Islet of Langerhans (tissue), 1 donor: Measurements from ENCODE around the gene DGCR2.
"Not testable (repeated sequence)": the region's sequence is repeated elsewhere in the genome, so short reads cannot be mapped to it uniquely, and the experiment has no call there.

Source experiments
- FAIRE-seq: peaks from one replicate; lab custom pipeline; 2011; peaks lifted over from hg19 to GRCh38; lab: Jason Lieb, UNC

The DGCR2 gene

DNA sequence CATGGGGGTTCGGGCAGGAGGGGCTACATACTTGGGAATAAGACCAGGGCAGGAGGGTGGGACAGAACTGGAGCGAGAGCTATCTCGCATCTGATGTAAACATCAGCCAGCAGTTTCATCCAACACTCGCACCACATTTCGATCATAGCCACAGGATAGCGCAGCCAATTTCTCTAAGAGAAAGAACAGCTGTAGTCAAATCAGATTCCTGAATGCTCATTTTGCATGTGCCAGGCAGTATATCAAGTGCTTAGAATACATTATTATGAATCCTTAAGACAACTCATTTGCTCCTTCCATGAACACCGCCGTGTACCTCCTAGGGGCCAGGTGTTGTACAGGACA, 14.5 kb downstream of the DGCR2 start:
- FAIRE-seq = no peak

- FAIRE-seq = no peak
These were observed 15.1 kb downstream of the DGCR2 start for GRCh38 chr22:19106886-19107729.

- FAIRE-seq = no peak
These were observed 16.1 kb downstream of the DGCR2 start for GRCh38 chr22:19105867-19106802.

DNA sequence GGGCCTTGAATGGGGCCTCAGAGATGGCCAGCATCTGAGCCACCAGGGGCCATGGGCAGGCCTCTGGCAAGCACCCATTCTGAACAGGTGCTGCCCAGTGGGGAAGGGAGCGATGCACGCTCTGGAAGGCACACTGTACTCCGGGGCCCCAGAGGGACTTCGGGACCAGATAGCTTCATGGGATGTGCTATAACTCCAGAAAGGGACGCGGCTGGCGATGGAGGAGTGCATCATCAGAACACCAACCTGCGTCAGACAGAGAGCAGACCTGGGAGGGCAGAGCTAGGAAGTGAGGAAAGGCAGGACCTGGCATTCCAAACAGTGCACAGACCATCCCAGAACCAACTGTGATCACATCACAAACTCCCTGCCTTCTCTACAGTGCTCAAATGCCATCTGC, 16.8 kb downstream of the DGCR2 start:
- FAIRE-seq = no peak

DNA sequence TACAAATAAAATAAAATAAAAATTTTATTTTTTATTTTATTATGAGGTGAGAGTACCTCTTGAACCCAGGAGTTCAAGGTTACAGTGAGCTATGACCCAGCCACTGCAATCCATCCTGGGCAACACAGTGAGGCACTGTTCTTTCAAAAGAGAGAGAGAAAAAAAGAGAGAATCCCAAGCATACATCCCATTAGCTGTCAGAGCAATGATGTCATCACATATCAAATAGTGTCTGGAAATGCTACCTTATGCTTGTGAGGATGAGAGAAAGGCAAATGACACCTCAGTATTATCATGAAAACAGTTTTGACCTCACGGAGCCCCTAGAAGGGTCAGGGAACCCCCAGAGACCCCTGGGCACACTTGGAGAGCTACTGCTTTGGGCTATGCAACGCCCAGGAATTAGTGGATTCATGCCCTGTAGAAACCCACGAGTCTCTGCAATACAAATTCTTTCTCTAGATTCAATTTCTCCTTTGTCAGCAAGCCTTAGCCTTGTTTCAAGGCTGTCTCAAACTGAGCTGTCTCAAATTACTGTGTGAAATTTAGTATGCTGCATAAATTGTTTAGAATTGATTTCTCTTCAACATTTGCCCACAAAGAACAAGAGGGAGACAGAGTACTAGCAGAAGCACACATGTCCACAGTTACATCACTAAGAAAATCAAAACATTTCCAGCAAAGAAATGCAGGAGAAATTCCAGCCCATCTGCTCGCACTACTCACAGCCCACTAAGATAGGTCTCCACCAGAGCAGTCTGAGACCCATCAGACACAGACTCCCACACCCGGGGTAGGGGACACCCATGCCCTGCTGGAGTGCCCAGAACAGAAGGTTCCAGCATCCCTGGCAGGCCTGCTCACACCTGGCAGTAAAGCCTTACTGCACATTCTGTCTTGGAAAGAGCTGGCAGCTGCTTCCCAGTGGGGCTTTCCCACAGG, 18.1 kb downstream of the DGCR2 start:
- no peak for FAIRE-seq

DNA sequence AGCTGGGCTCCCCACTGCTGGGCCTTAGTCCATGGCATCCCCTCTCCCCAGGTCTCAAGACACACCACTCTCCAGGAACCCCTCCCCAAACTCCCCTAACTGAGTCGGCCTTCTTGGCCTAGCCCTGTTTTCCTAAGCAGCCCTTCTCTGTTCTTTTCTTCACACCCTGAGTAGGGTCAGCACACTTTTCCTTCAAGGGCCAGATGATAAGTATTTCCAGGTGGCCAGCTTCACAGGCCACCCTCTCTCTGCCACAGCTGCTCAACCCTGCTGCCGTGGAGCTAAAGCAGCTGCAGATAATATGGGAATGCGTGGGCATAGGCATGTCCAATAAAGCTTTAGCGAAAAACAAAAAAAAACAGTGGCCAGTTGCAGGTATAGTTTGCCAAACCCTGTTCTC, 24.1 kb downstream of the DGCR2 start:
- FAIRE-seq = no peak

- FAIRE-seq = no peak
These were observed 24.7 kb downstream of the DGCR2 start for GRCh38 chr22:19097518-19097917.

DNA sequence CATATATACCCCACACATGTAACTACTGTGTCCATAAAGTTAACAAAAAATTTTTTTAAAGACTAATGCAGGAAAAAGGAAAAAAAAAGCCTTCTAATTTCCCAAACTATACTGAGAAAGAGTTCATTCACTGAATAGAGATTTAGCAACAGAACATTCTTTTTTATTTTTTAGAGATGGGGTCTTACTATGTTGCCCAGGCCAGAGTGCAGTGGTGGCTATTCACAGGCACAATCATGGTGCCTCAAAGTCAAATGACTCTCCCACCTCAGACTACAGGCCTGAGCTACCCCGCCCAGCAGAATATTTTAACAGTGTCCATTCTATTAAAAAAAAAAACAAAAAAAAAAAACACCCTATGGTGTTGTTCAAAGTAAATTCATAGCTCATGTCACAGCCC, 25.7 kb downstream of the DGCR2 start:
- FAIRE-seq = no peak

DNA sequence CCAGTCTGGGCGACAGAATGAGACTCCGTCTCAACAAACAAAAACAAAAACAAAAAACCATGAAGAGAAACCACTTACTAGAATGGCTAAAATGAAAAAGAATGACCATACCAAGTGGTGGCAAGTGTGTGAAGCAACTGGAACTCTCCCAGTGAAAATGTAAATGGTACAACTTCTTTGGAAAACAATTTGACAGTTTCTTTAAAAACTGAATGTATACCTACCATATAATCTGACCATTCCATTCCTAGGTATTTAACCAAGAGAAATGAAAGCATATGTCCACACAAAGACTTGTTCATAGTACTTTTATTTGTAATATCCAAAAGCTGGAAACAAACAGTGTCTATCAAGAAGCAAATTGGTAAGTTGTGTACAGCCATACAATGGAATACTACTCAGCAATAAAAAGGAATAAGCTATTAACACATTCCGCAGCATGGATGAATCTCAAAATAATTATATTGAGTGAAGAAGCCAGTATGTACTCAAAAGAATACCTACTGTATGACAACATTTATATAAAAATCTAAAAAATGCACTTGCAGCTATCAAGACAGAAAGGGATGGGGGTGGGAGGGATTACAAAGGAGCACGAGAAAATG, 27.7 kb downstream of the DGCR2 start:
- no peak for FAIRE-seq

DNA sequence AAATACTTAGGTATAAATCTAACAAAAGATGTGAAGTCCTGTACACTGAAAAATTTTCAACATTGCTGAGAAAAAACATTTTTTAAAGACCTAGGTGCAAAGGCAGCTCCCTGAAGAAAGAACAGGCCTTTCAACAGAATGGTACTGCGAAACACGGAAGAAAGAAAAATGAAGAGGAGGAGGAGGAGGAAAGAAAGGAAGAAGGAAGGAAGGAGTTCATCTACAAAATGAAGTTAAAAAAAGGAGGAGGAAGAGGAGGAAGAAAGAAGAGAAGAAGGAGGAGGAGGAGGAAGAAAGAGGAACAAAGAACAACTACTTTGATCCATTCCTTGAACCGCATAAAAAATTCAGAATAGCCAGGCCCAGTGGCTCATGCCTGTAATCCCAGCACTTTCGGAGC, 29.5 kb downstream of the DGCR2 start:
- no peak for FAIRE-seq

DNA sequence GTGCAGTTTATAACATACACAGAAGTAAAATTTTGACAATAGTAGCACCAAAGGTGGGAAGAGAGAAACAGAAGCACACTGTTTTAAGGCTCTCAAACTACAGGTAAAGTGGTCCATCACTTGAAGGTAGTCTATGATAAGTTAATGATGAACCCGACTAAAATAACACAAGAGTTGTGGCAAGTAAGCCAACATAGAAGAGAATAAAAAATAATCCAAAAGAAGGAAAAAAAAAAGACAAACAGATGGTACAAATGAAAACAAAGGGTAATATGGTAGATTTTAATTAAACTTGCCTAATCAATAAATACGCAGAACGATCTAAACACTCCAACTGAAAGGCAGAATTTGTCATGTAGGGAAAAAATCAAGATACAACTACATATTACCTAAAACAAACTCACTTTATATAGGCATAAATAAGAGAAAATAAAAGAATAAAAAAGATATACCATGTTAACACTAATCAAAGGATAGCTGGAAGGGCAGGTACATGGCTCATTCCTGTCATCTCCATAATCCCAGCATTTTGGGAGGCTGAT, 31.6 kb downstream of the DGCR2 start:
- no peak for FAIRE-seq

DNA sequence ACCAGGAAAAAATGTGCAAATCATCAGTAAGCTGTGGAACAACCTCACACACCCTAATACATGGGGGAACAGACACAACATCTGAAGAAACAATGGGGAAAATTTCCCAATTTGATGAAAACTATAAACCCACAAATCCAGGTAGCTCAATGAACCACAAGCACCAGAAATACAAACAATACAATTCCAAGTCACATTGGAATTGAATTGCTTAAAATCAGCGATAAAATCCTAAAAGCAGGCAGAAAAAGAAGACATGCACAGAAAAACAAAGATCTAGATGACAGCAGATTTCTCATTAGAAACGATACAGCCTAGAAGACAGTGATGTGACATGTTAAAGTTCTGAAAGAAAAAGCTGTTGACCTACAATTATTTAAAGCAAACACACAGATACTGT, 32.0 kb downstream of the DGCR2 start:
- no peak for FAIRE-seq

DNA sequence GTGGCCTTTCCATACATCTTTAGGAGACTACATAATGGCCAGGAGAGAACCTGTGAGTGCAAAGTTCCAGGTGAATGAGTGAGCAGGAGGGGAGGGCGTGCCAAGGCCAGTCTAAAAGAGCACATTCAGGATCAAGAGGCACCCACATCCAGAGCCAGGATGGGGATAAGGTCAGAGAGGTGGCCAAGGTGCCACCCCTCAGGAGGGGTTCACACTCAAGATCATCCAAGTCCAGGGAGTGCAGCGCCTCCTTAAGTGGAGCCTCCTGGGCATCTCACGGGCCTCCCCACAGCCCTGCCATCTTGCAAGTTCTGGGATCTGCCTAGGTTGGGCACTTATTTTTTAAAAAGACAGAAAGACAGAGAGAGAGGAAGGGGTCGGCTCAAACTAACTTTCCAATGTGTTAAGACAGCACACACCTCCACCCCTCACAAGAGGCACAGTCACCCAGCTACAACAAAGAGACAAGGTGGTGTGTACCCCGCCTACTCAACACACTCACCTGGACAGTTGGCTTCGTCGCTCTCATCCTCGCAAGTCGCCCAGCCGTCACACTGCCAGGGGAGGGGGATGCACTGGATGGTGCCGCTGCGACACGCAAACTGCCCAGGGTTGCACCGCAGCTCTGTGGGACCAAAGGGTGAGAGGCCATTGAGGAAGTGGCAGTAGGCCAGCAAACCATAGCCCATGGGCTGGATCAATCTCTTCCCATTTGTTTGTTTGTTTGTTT, 33.2 kb downstream of the DGCR2 start:
- FAIRE-seq = no peak

- no peak for FAIRE-seq
These were observed 35.3 kb downstream of the DGCR2 start for GRCh38 chr22:19086896-19087295.

DNA sequence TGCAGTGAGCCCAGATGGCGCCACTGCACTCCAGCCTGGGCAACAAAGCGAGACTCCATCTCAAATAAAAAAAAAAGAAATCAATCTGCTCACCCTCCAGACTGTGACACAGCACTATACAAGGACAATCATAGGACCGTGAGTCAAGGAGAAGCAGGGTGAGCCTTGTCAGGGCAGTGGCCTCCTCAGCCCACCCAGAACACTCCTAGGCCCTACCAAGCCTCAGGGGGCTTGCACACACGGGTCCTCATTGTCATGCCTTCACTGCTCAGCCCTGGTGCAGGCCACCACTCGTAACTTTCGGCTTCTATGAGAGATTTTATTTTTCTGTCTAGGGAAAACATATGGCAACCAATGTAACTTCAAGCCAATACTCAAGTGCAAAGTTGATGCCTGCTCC, 35.8 kb downstream of the DGCR2 start:
- no peak for FAIRE-seq

DNA sequence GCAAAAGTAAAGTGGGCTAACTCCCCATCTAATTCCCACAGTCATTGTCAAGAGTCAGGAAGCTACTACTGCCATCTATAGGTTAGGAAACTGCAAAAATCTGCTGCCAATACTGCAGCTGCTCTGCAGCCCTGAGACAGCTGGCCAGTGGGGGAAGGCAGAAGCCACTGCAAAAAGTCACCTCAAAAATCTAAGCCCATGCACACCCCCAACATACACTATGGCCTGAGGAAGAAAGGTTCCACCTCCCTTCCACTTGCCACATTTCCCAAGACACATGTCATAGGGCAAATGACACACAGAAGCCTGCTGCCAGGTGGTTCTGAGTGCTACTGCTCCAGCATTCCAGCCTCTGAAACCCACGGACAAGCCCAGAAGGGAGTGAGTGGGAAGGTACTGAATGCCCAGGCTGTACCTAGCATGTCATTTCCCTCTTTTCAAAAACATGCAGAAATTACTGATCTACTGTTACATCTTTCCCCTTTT, 36.9 kb downstream of the DGCR2 start:
- FAIRE-seq = no peak

DNA sequence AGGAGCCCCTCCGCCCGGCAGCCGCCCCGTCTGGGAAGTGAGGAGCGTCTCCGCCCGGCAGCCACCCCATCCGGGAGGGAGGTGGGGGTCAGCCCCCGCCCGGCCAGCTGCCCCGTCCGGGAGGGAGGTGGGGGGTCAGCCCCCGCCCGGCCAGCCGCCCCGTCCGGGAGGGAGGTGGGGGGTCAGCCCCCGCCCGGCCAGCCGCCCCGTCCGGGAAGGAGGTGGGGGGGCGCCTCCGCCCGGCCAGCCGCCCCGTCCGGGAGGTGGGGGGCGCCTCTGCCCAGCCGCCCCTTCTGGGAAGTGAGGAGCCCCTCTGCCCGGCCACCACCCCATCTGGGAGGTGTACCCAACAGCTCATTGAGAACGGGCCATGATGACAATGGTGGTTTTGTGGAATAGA, 37.6 kb downstream of the DGCR2 start:
- not testable (repeated sequence) for FAIRE-seq

DNA sequence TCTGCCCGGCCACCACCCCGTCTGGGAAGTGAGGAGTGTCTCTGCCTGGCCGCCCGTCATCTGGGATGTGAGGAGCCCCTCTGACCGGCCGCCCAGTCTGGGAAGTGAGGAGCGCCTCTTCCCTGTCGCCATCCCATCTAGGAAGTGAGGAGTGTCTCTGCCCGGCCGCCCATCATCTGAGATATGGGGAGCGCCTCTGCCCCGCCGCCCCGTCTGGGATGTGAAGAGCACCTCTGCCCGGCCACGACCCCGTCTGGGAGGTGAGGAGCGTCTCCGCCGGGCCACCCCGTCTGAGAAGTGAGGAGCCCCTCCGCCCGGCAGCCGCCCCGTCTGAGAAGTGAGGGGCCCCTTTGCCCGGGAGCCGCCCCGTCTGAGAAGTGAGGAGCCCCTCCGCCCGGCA, 38.1 kb downstream of the DGCR2 start:
- FAIRE-seq = not testable (repeated sequence)

- FAIRE-seq = no peak
These were observed 39.4 kb downstream of the DGCR2 start for GRCh38 chr22:19082793-19083192.

- no peak for FAIRE-seq
These were observed 40.1 kb downstream of the DGCR2 start for GRCh38 chr22:19082101-19082500.

DNA sequence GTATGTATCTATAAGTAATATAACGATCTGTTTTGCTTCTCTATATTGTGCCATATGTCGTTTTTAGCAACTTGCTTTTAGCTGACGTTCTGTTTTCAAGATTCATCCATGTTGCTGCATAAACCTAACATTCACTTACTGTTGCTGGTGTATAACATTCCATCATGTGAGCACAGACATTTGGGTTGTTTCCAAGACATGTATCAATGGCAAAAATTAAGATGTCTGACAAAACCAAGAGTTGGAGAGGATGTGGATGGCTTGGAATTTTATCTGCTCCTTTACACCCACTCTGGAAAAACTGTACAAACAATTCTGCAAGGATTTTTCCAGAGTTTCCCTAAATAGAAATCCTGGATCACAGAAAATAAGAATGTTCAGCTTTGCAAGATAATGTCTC, 40.9 kb downstream of the DGCR2 start:
- FAIRE-seq = peak; percentile 17
